ENCODE data around the gene PLEKHO1. TPM values are rescaled to one million over a fixed set of nuclear protein-coding genes. Genes with fewer than 3 reads are reported as not detected.
"Not testable (repeated sequence)": the region's sequence is repeated elsewhere in the genome, so short reads cannot be mapped to it uniquely, and the experiment has no call there.

PLEKHO1 gene
- polyA plus RNA-seq, 2 donors: 25.1 to 36.7 TPM

- H3K27me3 ChIP-seq (ENCODE audit: control insufficient read depth in 1 of 2, insufficient read depth in 2 of 2, low read length in 2 of 2): no peaks in the 10 kb centered on the region
- no peaks in the 10 kb centered on the region for H3K36me3 ChIP-seq (ENCODE audit: control insufficient read depth in 2 of 2, insufficient read depth in 2 of 2, low read length in 1 of 2)
- H3K9me3 ChIP-seq (ENCODE audit: control insufficient read depth in 2 of 2, insufficient read depth in 1 of 2, low read depth in 1 of 2, low read length in 1 of 2): no peaks in the 10 kb centered on the region
- H3K4me3 ChIP-seq (ENCODE audit: low read depth in 1 of 2, low read length in 2 of 2): no peak overlapping the region
- no peaks in the 10 kb centered on the region for H3K4me1 ChIP-seq (ENCODE audit: control insufficient read depth in 2 of 2, insufficient read depth in 2 of 2, low read length in 1 of 2)
- WGBS, 2 donors: 87 to 91% methylated on average over 11 of the region's 11 CpGs
- H3K27ac ChIP-seq (ENCODE audit: low read depth in 2 of 2, low read length in 1 of 2): no peak overlapping the region
These were observed 32.5 kb downstream of the PLEKHO1 start for GRCh38 chr1:150182247-150182646.

- H3K36me3 ChIP-seq (ENCODE audit: control insufficient read depth in 2 of 2, insufficient read depth in 2 of 2, low read length in 1 of 2): no peaks in the 10 kb centered on the region
- 89 to 94% methylated on average over 3 of the region's 3 CpGs for WGBS, 2 donors
- H3K4me1 ChIP-seq (ENCODE audit: control insufficient read depth in 2 of 2, insufficient read depth in 2 of 2, low read length in 1 of 2): no peaks in the 10 kb centered on the region
- H3K27me3 ChIP-seq (ENCODE audit: control insufficient read depth in 1 of 2, insufficient read depth in 2 of 2, low read length in 2 of 2): no peaks in the 10 kb centered on the region
- H3K9me3 ChIP-seq (ENCODE audit: control insufficient read depth in 2 of 2, insufficient read depth in 1 of 2, low read depth in 1 of 2, low read length in 1 of 2): no peaks in the 10 kb centered on the region
- H3K27ac ChIP-seq (ENCODE audit: low read depth in 2 of 2, low read length in 1 of 2): no peak overlapping the region
- H3K4me3 ChIP-seq (ENCODE audit: low read depth in 1 of 2, low read length in 2 of 2): no peak overlapping the region
These were observed 33.3 kb downstream of the PLEKHO1 start for GRCh38 chr1:150183061-150183460.

GRCh38 chr1:150185481-150185880, 35.8 kb downstream of the PLEKHO1 start:
- H3K27me3 ChIP-seq (ENCODE audit: control insufficient read depth in 1 of 2, insufficient read depth in 2 of 2, low read length in 2 of 2): no peaks in the 10 kb centered on the region
- WGBS, 2 donors: 89 to 93% methylated on average over 7 of the region's 7 CpGs
- no peak overlapping the region for H3K4me3 ChIP-seq (ENCODE audit: low read depth in 1 of 2, low read length in 2 of 2)
- H3K27ac ChIP-seq (ENCODE audit: low read depth in 2 of 2, low read length in 1 of 2): no peak overlapping the region
- H3K36me3 ChIP-seq (ENCODE audit: control insufficient read depth in 2 of 2, insufficient read depth in 2 of 2, low read length in 1 of 2): no peaks in the 10 kb centered on the region
- no peaks in the 10 kb centered on the region for H3K9me3 ChIP-seq (ENCODE audit: control insufficient read depth in 2 of 2, insufficient read depth in 1 of 2, low read depth in 1 of 2, low read length in 1 of 2)
- no peaks in the 10 kb centered on the region for H3K4me1 ChIP-seq (ENCODE audit: control insufficient read depth in 2 of 2, insufficient read depth in 2 of 2, low read length in 1 of 2)

GRCh38 chr1:150186438-150186788, 36.7 kb downstream of the PLEKHO1 start:
- H3K36me3 ChIP-seq (ENCODE audit: control insufficient read depth in 2 of 2, insufficient read depth in 2 of 2, low read length in 1 of 2); H3K27me3 ChIP-seq (ENCODE audit: control insufficient read depth in 1 of 2, insufficient read depth in 2 of 2, low read length in 2 of 2); H3K4me1 ChIP-seq (ENCODE audit: control insufficient read depth in 2 of 2, insufficient read depth in 2 of 2, low read length in 1 of 2); H3K27ac ChIP-seq (ENCODE audit: low read depth in 2 of 2, low read length in 1 of 2); H3K9me3 ChIP-seq (ENCODE audit: control insufficient read depth in 2 of 2, insufficient read depth in 1 of 2, low read depth in 1 of 2, low read length in 1 of 2); H3K4me3 ChIP-seq (ENCODE audit: low read depth in 1 of 2, low read length in 2 of 2): not testable (repeated sequence)
- 59 to 66% methylated on average over 7 of the region's 7 CpGs for WGBS, 2 donors

- H3K9me3 ChIP-seq (ENCODE audit: control insufficient read depth in 2 of 2, insufficient read depth in 1 of 2, low read depth in 1 of 2, low read length in 1 of 2): no peaks in the 10 kb centered on the region
- H3K4me1 ChIP-seq (ENCODE audit: control insufficient read depth in 2 of 2, insufficient read depth in 2 of 2, low read length in 1 of 2): no peaks in the 10 kb centered on the region
- no peak overlapping the region for H3K4me3 ChIP-seq (ENCODE audit: low read depth in 1 of 2, low read length in 2 of 2)
- 21 to 29% methylated on average over 10 of the region's 10 CpGs for WGBS, 2 donors
- H3K27me3 ChIP-seq (ENCODE audit: control insufficient read depth in 1 of 2, insufficient read depth in 2 of 2, low read length in 2 of 2): no peaks in the 10 kb centered on the region
- H3K36me3 ChIP-seq (ENCODE audit: control insufficient read depth in 2 of 2, insufficient read depth in 2 of 2, low read length in 1 of 2): no peaks in the 10 kb centered on the region
- H3K27ac ChIP-seq (ENCODE audit: low read depth in 2 of 2, low read length in 1 of 2): no peak overlapping the region
These were observed 37.3 kb downstream of the PLEKHO1 start for GRCh38 chr1:150186789-150187559.

GRCh38 chr1:150187560-150187931, 37.8 kb downstream of the PLEKHO1 start:
- H3K27me3 ChIP-seq (ENCODE audit: control insufficient read depth in 1 of 2, insufficient read depth in 2 of 2, low read length in 2 of 2): no peaks in the 10 kb centered on the region
- H3K4me3 ChIP-seq (ENCODE audit: low read depth in 1 of 2, low read length in 2 of 2): no peak overlapping the region
- 19 to 23% methylated on average over 3 of the region's 3 CpGs for WGBS, 2 donors
- H3K4me1 ChIP-seq (ENCODE audit: control insufficient read depth in 2 of 2, insufficient read depth in 2 of 2, low read length in 1 of 2): no peaks in the 10 kb centered on the region
- no peak overlapping the region for H3K27ac ChIP-seq (ENCODE audit: low read depth in 2 of 2, low read length in 1 of 2)
- H3K36me3 ChIP-seq (ENCODE audit: control insufficient read depth in 2 of 2, insufficient read depth in 2 of 2, low read length in 1 of 2): no peaks in the 10 kb centered on the region
- no peaks in the 10 kb centered on the region for H3K9me3 ChIP-seq (ENCODE audit: control insufficient read depth in 2 of 2, insufficient read depth in 1 of 2, low read depth in 1 of 2, low read length in 1 of 2)

- no peaks in the 10 kb centered on the region for H3K27me3 ChIP-seq (ENCODE audit: control insufficient read depth in 1 of 2, insufficient read depth in 2 of 2, low read length in 2 of 2)
- no peaks in the 10 kb centered on the region for H3K36me3 ChIP-seq (ENCODE audit: control insufficient read depth in 2 of 2, insufficient read depth in 2 of 2, low read length in 1 of 2)
- H3K9me3 ChIP-seq (ENCODE audit: control insufficient read depth in 2 of 2, insufficient read depth in 1 of 2, low read depth in 1 of 2, low read length in 1 of 2): no peaks in the 10 kb centered on the region
- WGBS, 2 donors: 68 to 71% methylated on average over 2 of the region's 2 CpGs
- no peak overlapping the region for H3K4me3 ChIP-seq (ENCODE audit: low read depth in 1 of 2, low read length in 2 of 2)
- no peak overlapping the region for H3K27ac ChIP-seq (ENCODE audit: low read depth in 2 of 2, low read length in 1 of 2)
- no peaks in the 10 kb centered on the region for H3K4me1 ChIP-seq (ENCODE audit: control insufficient read depth in 2 of 2, insufficient read depth in 2 of 2, low read length in 1 of 2)
These were observed 42.3 kb downstream of the PLEKHO1 start for GRCh38 chr1:150192012-150192411.

GRCh38 chr1:150194381-150195031, 44.8 kb downstream of the PLEKHO1 start:
- WGBS, 2 donors: 84 to 88% methylated on average over 4 of the region's 4 CpGs
- no peaks in the 10 kb centered on the region for H3K36me3 ChIP-seq (ENCODE audit: control insufficient read depth in 2 of 2, insufficient read depth in 2 of 2, low read length in 1 of 2)
- no peak overlapping the region for H3K27ac ChIP-seq (ENCODE audit: low read depth in 2 of 2, low read length in 1 of 2)
- H3K9me3 ChIP-seq (ENCODE audit: control insufficient read depth in 2 of 2, insufficient read depth in 1 of 2, low read depth in 1 of 2, low read length in 1 of 2): no peaks in the 10 kb centered on the region
- H3K27me3 ChIP-seq (ENCODE audit: control insufficient read depth in 1 of 2, insufficient read depth in 2 of 2, low read length in 2 of 2): no peaks in the 10 kb centered on the region
- H3K4me1 ChIP-seq (ENCODE audit: control insufficient read depth in 2 of 2, insufficient read depth in 2 of 2, low read length in 1 of 2): no peaks in the 10 kb centered on the region
- no peak overlapping the region for H3K4me3 ChIP-seq (ENCODE audit: low read depth in 1 of 2, low read length in 2 of 2)

GRCh38 chr1:150196417-150196816, 46.7 kb downstream of the PLEKHO1 start:
- Histone ChIP-seq H3K9me3 (ENCODE audit: control insufficient read depth in 2 of 2, insufficient read depth in 1 of 2, low read depth in 1 of 2, low read length in 1 of 2) (no peaks in the 10 kb centered on the region), H3K27me3 (ENCODE audit: control insufficient read depth in 1 of 2, insufficient read depth in 2 of 2, low read length in 2 of 2) (no peaks in the 10 kb centered on the region), H3K36me3 (ENCODE audit: control insufficient read depth in 2 of 2, insufficient read depth in 2 of 2, low read length in 1 of 2) (no peaks in the 10 kb centered on the region), H3K27ac (ENCODE audit: low read depth in 2 of 2, low read length in 1 of 2) (no peak overlapping the region), H3K4me3 (ENCODE audit: low read depth in 1 of 2, low read length in 2 of 2) (no peak overlapping the region), H3K4me1 (ENCODE audit: control insufficient read depth in 2 of 2, insufficient read depth in 2 of 2, low read length in 1 of 2) (no peaks in the 10 kb centered on the region)
- WGBS, 2 donors: 63 to 77% methylated on average over 1 of the region's 1 CpG
